ENCODE results near the gene TMEM154. TPM values are rescaled to one million over a fixed set of nuclear protein-coding genes. Genes with fewer than 3 reads are reported as not detected.

The TMEM154 gene, protein sequence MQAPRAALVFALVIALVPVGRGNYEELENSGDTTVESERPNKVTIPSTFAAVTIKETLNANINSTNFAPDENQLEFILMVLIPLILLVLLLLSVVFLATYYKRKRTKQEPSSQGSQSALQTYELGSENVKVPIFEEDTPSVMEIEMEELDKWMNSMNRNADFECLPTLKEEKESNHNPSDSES
- 0.25 and 0.26 TPM in 2 replicates for total RNA-seq

DNA sequence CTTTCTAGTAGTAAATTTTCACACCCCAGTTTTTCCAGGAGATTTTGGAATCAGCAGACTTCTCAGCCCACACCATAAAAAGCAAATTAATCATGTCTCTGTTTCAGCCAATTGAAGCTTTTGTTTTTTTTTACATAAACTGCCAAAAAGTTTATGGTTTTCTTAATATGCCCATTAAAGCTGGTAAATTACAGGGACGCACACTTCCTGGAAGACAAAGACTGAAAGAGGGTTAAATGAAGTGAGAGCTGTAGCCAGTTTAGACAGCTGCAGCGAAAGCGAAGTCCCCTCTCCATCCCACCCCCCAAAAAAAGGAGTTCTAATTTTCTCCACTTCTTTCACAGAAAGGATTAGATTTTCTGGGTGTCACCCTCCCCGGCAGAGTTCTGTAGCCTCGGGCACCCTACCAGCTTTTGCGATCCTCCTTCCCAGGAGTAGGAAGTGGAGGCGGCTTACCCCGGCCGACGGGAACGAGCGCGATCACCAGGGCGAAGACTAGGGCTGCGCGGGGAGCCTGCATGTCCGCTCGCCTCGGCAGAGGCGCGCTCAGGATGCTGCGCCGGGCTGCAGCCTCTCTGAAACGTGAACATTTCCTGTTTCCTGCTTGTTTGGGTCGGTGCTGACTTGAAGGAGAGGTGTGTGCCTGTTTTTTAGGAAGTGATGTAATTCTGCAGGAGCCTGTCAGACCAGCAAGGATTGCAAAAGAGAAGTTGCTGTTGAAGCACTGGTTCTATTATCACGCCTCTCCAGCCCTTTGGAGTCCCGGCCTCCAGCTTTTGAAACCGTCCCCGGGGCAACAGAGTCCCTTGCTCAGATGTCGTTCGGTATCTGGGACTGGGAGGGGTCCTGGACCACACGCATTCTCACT is at the start of gene TMEM154:
TSS of gene TMEM154 (minus strand) at position 584 of the 868 bp plus-strand sequence. CDS start at position 520, 64 bp downstream.

Other genes starting within 250 kb of the TMEM154 start
- gene FBXW7, start 143.9 kb downstream of the TMEM154 start, total RNA-seq = 85.1 and 100 TPM in 2 replicates
- 0.12 and 0.13 TPM in 2 replicates for gene TIGD4, start 99.7 kb upstream of the TMEM154 start, total RNA-seq
- gene ARFIP1, start 100.0 kb upstream of the TMEM154 start, total RNA-seq = 40.3 and 41.1 TPM in 2 replicates

All from aortic smooth muscle cell (primary cell).